Colonic mucosa (tissue), 4 donors: Measurements from ENCODE around the gene TEKTIP1. TPM values are rescaled to one million over a fixed set of nuclear protein-coding genes. Genes with fewer than 3 reads are reported as not detected.

ENCODE experiments used
- DNase-seq: peaks from one replicate; pipeline ENCODE4 v3.0.0-alpha.2; 2020
- H3K27ac ChIP-seq: fragments of 200-600 bp; one replicate; pipeline ENCODE4 v1.8.0; 2021
- H3K27me3 ChIP-seq: fragments of 200-600 bp; one replicate; pipeline ENCODE4 v1.8.0; 2021
- H3K36me3 ChIP-seq: fragments of 200-600 bp; one replicate; pipeline ENCODE4 v1.8.0; 2021
- H3K4me1 ChIP-seq: fragments of 200-600 bp; one replicate; pipeline ENCODE4 v1.8.0; 2021; ENCODE audit warnings: mild to moderate bottlenecking
- H3K4me3 ChIP-seq: fragments of 200-600 bp; one replicate; pipeline ENCODE4 v1.8.0; 2021
- H3K9ac ChIP-seq, 2 donors: one replicate each; pipeline ENCODE4 v1.7.0; 2013; ENCODE audit warnings: control low read depth in 2 of 2, low read depth in 2 of 2, low read length in 2 of 2
- H3K9me3 ChIP-seq: fragments of 200-600 bp; one replicate; pipeline ENCODE4 v1.8.0; 2021
- intact Hi-C: fragments of 100-400 bp; cut with DNase I; formaldehyde crosslinking; loops from one replicate; pipeline ENCODE4 v1.14.1; 2022
- total RNA-seq, 2 donors: library from RNA; stranded (reverse); fragmentation: NEBNext Ultra II Directional in 1 of 2; extraction: Animal tissue kit (Norgen Biotek cat#: 25700) in 1 of 2; gene quantifications; one replicate each; pipeline ENCODE4 v1.2.1, GENCODE V29; 2021
- TF ChIP-seq, protein P1 (sequence below): fragments of 200-600 bp; IDR thresholded peaks from one replicate; pipeline ENCODE4 v1.8.0; 2022; ENCODE audit warnings: antibody characterized with exemption, mild to moderate bottlenecking
- donor health status: healthy.
- donor health status: DM: no; HTN: no; CAD: no.
- donor health status: DM: no; HTN: no; CAD: no.

TEKTIP1 gene
- total RNA-seq, 2 donors from 2014 or later = 1.5 to 4.7 TPM

DNA sequence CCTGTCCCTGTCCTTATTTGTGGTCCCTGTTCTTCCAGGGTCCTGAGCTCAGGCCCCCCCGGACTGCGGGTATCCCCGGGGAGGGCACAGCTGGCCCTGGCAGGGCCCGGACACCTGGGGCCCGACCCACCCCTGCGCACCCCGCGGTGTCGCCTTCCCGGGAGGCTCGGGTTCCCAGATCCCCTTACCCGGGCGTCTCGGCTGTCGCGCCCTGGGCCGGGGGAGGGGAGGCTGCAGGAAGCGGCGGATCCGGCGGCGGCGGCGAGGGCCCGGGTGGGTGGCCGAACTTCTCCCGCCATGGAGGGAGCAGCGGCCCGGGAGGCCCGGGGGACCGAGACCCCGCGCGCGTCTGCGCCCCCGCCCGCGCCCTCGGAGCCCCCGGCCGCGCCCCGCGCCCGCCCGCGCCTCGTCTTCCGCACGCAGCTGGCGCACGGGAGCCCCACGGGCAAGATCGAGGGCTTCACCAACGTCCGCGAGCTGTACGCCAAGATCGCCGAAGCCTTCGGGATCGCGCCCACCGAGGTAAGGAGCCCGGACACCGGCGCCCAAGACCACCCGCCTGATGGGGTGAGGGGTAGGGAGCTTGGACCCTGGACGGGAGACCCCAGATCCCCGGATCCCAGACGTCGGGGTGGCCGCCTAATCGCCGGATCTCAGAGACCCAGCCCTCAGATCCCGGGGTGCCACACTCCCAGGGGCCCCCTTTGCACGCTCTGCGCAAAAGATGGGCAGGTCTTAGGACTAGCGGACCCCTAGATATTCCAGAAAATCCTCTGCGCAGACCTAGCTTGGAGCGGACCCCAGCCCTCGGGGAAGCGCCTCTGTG, 46.5 kb downstream of the TEKTIP1 start, which contains the start of gene GIPC3:
TSS of gene GIPC3 (plus strand) at position 178 of the 826 bp plus-strand sequence. CDS start at position 298, 120 bp downstream.
- no peaks in the 10 kb centered on the region for H3K4me1 ChIP-seq
- intact Hi-C loops = no loop called here
- H3K27ac ChIP-seq = no peak within 1 kb of the TSS
- peak within 1 kb of the TSS in 1 of 2 donors; percentile 43 for H3K9ac ChIP-seq
- H3K36me3 ChIP-seq = no peaks in the 10 kb centered on the region
- TF ChIP-seq, protein P1, sequence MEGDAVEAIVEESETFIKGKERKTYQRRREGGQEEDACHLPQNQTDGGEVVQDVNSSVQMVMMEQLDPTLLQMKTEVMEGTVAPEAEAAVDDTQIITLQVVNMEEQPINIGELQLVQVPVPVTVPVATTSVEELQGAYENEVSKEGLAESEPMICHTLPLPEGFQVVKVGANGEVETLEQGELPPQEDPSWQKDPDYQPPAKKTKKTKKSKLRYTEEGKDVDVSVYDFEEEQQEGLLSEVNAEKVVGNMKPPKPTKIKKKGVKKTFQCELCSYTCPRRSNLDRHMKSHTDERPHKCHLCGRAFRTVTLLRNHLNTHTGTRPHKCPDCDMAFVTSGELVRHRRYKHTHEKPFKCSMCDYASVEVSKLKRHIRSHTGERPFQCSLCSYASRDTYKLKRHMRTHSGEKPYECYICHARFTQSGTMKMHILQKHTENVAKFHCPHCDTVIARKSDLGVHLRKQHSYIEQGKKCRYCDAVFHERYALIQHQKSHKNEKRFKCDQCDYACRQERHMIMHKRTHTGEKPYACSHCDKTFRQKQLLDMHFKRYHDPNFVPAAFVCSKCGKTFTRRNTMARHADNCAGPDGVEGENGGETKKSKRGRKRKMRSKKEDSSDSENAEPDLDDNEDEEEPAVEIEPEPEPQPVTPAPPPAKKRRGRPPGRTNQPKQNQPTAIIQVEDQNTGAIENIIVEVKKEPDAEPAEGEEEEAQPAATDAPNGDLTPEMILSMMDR = no peak
- no peak for DNase-seq
- no peaks in the 10 kb centered on the region for H3K9me3 ChIP-seq
- peaks cover 10% of the 10 kb centered on the region for H3K27me3 ChIP-seq
- H3K4me3 ChIP-seq = peak within 1 kb of the TSS; percentile 17

DNA sequence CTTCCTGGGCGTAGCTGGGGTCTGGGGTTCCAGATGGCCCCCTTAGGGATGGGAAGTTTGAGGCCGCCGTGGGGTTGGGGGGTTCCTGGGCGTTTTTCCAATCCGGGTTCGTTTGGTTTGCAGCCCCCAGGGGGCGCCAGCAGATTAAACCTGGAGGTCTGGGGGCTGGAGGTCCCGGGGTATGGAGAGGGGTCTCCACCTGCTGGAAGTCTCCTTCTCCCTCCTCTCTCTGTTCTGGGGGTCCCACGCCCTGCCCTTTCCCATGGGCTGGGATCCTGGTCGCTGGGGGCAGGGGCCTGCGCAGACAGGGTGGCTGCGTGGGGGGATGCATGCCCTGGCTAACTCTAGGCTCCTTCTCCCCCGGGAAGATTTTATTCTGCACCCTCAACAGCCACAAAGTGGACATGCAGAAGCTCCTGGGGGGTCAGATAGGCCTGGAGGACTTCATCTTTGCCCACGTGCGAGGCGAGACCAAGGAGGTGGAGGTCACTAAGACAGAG, 47.2 kb downstream of the TEKTIP1 start:
- TF ChIP-seq, protein P1 = no peak
- no peak overlapping the region for H3K9ac ChIP-seq
- H3K36me3 ChIP-seq = no peaks in the 10 kb centered on the region
- intact Hi-C loops = no loop called here
- DNase-seq = no peak
- no peaks in the 10 kb centered on the region for H3K4me1 ChIP-seq
- no peaks in the 10 kb centered on the region for H3K9me3 ChIP-seq
- H3K27ac ChIP-seq = no peak overlapping the region
- H3K4me3 ChIP-seq = no peak overlapping the region
- H3K27me3 ChIP-seq = peaks cover 10% of the 10 kb centered on the region

DNA sequence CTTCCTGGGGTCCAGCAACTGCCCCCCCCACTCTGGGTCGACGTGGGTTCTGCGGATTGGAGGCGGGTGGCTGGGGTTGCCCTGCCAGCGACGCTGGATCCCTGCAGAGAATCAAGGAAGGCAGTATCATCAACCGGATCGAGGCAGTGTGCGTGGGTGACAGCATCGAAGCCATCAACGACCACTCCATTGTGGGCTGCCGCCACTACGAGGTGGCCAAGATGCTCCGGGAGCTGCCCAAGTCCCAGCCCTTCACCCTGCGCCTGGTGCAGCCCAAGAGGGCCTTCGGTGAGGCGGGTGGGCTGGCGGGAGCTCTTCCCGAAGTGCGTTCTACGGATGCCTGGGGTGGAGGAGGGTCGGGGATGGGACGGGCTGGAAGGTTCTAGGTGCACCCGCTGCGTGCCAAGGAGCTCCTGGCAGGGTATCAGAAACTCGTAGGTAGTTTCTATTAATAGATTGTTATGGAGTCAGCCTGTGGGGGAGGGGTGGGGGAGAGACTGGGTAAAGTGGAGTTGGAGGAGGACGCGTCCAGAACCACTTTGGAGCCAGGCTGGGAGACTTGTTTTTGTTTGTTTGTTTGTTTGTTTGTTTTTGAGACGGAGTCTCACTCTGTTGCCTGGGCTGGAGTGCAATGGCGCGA, 47.9 kb downstream of the TEKTIP1 start:
- Histone ChIP-seq H3K27me3 (peaks cover 10% of the 10 kb centered on the region), H3K36me3 (no peaks in the 10 kb centered on the region), H3K27ac (no peak overlapping the region), H3K9ac (no peak overlapping the region), H3K4me1 (no peaks in the 10 kb centered on the region), H3K4me3 (no peak overlapping the region), H3K9me3 (no peaks in the 10 kb centered on the region)
- TF ChIP-seq, protein P1 = no peak
- intact Hi-C loops = no loop called here
- no peak for DNase-seq

DNA sequence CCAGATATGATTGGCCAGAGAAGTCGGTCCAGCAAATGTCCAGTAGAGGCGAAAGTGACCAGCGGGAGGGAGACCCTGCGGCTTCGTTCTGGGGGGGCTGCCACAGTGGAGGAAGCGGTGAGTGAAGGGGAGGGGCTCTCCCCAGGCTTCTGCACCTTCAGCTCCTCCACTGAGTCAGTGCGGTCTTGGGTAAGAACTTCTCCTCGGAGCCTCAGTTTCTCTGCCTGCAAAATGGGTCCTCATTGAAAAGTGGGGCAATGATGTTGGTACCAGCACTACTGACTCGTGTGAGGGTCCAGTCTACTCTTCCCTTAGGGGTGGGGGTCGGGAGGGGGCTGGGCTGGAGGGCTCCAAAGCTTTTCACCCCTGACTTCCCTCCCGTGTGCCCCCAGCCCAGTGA, 50.5 kb downstream of the TEKTIP1 start:
- peaks cover 10% of the 10 kb centered on the region for H3K27me3 ChIP-seq
- H3K36me3 ChIP-seq = no peaks in the 10 kb centered on the region
- DNase-seq = no peak
- TF ChIP-seq, protein P1 = no peak
- no peaks in the 10 kb centered on the region for H3K9me3 ChIP-seq
- H3K4me3 ChIP-seq = no peak overlapping the region
- H3K27ac ChIP-seq = no peak overlapping the region
- intact Hi-C loops = no loop called here
- no peak overlapping the region for H3K9ac ChIP-seq
- H3K4me1 ChIP-seq = no peaks in the 10 kb centered on the region

DNA sequence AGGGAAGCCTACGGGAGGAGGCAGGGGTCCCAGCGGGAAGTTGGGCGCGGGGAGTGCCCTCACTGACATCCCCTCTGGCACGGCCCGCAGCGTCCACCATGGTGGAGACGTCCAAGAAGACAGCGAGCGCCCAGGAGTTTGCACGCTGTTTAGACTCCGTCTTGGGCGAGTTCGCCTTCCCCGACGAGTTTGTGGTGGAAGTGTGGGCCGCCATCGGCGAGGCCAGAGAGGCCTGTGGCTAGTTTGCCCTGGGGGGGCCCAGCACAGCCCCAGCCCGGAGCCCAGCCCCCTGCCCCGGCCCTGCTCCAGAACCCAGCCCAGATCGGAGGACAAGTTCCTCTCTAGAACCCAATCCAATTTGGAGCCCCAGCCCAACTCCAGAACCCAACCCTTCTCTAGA, 51.0 kb downstream of the TEKTIP1 start:
- TF ChIP-seq, protein P1 = no peak
- no peak for DNase-seq
- peaks cover 8% of the 10 kb centered on the region for H3K27me3 ChIP-seq

More for the DNA sequence above, 51.0 kb downstream of the TEKTIP1 start:
- Histone ChIP-seq H3K4me1 (no peaks in the 10 kb centered on the region), H3K27ac (no peak overlapping the region), H3K9me3 (no peaks in the 10 kb centered on the region), H3K36me3 (no peaks in the 10 kb centered on the region), H3K4me3 (no peak overlapping the region), H3K9ac (no peak overlapping the region)
- intact Hi-C loops = no loop called here
